ENCODE data around the gene TRIM49D1.
"Not testable (repeated sequence)": the region's sequence is repeated elsewhere in the genome, so short reads cannot be mapped to it uniquely, and the experiment has no call there.

Gene TRIM49D1, protein sequence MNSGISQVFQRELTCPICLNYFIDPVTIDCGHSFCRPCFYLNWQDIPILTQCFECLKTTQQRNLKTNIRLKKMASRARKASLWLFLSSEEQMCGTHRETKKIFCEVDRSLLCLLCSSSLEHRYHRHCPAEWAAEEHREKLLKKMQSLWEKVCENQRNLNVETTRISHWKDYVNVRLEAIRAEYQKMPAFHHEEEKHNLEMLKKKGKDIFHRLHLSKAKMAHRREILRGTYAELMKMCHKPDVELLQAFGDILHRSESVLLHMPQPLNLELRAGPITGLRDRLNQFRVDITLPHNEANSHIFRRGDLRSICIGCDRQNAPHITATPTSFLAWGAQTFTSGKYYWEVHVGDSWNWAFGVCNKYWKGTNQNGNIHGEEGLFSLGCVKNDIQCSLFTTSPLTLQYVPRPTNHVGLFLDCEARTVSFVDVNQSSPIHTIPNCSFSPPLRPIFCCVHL

DNA sequence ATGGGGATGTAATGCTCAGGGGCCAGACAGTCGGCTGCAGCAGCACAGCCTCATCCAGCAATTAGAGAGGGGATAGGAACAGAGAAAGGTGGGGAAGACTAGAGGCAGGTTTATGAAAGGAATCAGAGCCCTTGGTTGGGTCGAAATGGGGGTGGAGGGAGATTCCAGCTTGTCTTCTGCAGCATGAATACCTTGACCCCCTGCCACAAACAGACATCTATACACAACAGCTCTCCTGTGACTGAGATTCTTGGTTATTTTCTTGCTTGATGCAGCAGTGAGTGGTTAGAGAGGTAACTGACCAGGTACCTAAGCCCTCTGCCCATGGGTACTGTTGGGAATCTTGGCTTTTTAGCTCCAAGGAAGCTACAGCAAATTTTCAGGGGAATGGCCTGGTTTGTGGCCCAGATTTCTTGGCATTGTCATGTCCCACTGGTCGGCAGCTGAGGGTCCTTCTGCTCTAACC lies at the start of gene TRIM49D1:
TSS of gene TRIM49D1 (minus strand) at position 51 of the 466 bp plus-strand sequence. CDS start 4,535 bp downstream, outside the sequence.
- DNase-seq: no peak

DNA sequence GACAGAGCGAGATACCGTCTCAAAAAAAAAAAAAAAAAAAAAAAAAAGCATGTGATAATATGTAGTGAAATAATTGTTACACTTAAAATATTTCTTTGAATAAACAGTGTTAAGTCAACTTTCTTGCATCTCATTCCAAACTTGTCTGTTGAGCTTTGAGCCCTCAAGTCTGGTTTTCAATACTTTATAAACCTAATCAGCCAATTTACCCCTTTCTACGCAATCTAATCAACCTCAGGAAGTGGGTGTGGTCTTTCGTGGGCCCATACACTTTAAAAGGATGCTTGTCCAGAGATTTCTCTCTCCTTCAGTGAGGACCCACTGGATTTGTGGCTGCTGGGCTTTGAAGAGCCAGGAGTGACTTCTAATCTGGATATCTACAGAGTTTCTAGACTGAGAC lies 43.7 kb upstream of the TRIM49D1 start, which contains the start of gene TRIM64:
TSS of gene TRIM64 (plus strand) at position 301 of the 400 bp plus-strand sequence. CDS start 2,467 bp downstream, outside the sequence.
- DNase-seq: not testable (repeated sequence)

GRCh38 chr11:89960833-89961232 lies 38.8 kb upstream of the TRIM49D1 start:
- DNase-seq: not testable (repeated sequence)

GRCh38 chr11:89923764-89924163 lies 1.7 kb upstream of the TRIM49D1 start, which contains the start of gene TRIM49D2:
Gene TRIM49D2 (plus strand): TSS chr11:89924064. CDS start chr11:89926762, 2,698 bp downstream.
- DNase-seq: not testable (repeated sequence)

DNA sequence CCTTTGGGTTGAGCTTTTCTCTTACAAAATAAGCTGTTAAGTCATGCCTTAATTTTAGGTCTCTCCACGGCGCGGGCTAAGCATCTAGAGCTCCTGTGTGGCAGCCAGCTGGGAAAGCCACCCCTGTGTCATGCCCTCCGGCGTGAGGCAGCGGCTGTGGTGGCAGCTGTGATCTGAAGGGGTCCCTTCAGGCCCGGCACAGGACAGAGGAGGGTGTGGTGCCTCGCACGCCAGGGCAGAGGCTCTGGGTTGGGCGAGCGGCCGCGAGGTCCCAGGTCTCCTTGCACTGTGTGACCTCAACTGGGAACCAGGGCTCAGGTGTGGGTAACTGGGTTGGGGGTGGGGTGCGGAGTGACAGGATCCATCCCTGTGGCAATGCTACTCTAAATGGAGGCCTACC lies 21.2 kb downstream of the TRIM49D1 start:
- DNase-seq: not testable (repeated sequence)

DNA sequence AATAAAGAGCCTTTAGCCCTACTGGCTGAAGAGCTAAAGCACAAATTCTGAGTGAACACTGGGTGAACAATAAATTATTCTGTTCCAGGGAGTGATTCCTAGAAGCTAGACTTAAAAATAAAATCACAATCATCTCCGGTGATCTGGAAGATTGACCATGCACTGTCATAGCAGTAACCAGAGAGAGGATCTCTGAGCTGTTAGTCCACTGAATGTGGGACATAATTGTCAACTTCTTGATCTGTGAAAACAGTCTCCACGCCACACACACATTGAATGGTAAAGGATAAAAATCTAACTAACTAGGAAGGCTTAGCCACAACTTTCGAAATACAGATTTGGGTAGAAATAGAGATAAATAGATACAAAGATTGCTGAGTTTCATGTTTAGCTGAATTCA lies 28.8 kb downstream of the TRIM49D1 start:
- not testable (repeated sequence) for DNase-seq

DNA sequence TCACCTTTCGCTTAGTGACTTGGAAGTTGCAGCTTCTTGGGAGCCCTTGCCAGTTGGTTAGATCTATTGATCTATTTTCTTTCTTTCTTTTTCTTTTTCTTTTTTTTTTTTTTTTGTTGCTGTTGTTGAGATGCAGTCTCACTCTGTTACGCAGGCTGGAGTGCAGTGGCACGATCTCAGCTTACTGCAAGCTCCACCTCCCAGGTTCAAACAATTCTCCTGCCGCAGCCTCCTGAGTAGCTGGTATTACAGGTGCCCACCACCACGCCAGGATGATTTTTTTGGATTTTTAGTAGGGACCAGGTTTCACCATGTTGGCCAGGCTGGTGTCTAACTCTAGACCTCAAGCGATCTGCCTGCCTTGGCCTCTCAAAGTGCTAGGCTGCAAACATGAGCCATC lies 44.5 kb downstream of the TRIM49D1 start:
- not testable (repeated sequence) for DNase-seq

- DNase-seq: not testable (repeated sequence)
These were observed 49.5 kb downstream of the TRIM49D1 start for GRCh38 chr11:89872588-89872987.

- not testable (repeated sequence) for DNase-seq
These were observed 56.8 kb downstream of the TRIM49D1 start for GRCh38 chr11:89865223-89865622.

DNA sequence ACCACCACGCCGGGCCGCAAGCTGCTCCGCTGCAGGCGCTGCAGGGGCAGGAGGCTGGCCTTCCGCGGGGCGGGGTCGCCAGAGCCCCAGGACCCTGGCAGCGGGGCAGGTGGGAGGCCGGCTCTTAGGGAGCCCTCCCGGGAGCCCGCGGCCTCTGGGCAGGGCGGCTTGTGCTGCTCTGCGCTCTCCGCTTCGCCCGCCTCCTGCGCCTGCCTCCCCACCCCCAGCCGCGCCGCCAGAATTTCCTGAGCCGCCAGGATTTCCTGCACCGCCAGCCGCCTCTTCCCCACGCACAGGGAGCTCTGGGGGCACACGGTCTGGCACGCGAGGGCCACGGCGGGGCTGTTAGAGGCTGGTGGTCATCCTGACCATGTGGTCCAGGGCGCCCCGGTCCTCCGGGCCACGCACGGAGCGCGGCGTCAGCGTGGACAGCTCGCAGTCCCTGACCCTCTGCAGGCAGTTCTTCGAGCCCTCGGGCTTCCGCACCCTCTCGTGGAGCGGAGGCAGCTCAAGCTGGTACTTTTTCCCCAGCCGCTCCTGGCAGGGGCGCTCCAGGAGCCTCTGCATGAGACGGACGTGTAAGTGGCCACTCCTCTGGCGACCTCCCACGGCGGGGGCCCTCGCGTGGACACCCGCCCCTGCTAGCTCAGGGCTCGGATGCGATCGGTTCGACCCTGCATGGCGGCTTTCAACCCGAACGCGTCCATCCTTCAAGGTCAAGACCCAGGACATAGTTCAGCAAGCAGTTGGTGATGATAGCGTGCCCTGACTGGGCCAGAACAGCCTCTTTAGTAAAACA lies 57.9 kb downstream of the TRIM49D1 start:
- not testable (repeated sequence) for DNase-seq
